ENCODE results near the gene SHISA9. TPM values are rescaled to one million over a fixed set of nuclear protein-coding genes. Genes with fewer than 3 reads are reported as not detected.

The SHISA9 gene
- polyA plus RNA-seq, 3 donors: 0.01 TPM; not detected in 2

GRCh38 chr16:12899529-12900143 is 1.8 kb upstream of the SHISA9 start:
- Histone ChIP-seq H2AFZ (ENCODE audit: insufficient read depth, low read depth, low read length, poor library complexity, severe bottlenecking) (no peak overlapping the region), H3K79me2 (ENCODE audit: insufficient read depth, low read length) (no peaks in the 10 kb centered on the region), H3K9me3 (replicated peaks in 1 of 2; ENCODE audit: control insufficient read depth in 1 of 2, insufficient read depth in 1 of 2, low read length in 2 of 2) (peaks cover 0 to 9% of the 10 kb centered on the region in 2 donors), H3K27ac (ENCODE audit: low read depth in 1 of 2, low read length in 2 of 2) (no peak overlapping the region), H3K36me3 (replicated peaks in 1 of 2; ENCODE audit: control insufficient read depth in 1 of 2, insufficient read depth in 2 of 2, low read length in 2 of 2) (no peaks in the 10 kb centered on the region), H3K4me2 (replicated peaks; ENCODE audit: extremely low read depth, low read length, poor library complexity, severe bottlenecking) (no peak overlapping the region), H3K9ac (ENCODE audit: insufficient read depth, low read length, poor library complexity, severe bottlenecking) (no peak overlapping the region), H3K4me1 (ENCODE audit: control insufficient read depth in 1 of 2, insufficient read depth in 2 of 2, low read length in 2 of 2) (no peaks in the 10 kb centered on the region), H3K4me3 (replicated peaks in 1 of 3; ENCODE audit: low read depth in 2 of 3, low read length in 3 of 3) (no peak overlapping the region), H4K20me1 (ENCODE audit: insufficient read depth, low read length) (no peaks in the 10 kb centered on the region), H3K27me3 (ENCODE audit: control insufficient read depth in 2 of 2, insufficient read depth in 2 of 2, low read length in 2 of 2) (peaks cover 27 to 62% of the 10 kb centered on the region in 2 donors)
- Mint-ChIP-seq H3K27me3 (ENCODE audit: low read depth in 3 of 3) (peaks cover 56 to 68% (median 62%) of the 10 kb centered on the region in 3 donors), H3K27ac (no peak overlapping the region), H3K36me3 (no peaks in the 10 kb centered on the region), H3K4me1 (peaks cover 2% of the 10 kb centered on the region), H3K4me3 (peak overlapping the region in 1 of 2 donors; percentile 77), H3K9me3 (peaks cover 0 to 10% (median 5%) of the 10 kb centered on the region in 7 donors)
- no peak for TF ChIP-seq CTCF (IDR thresholded peaks at IDR 0.05)
- intact Hi-C loops (cut with micrococcal nuclease): no loop called here
- no peak for DNase-seq
- WGBS (ENCODE audit: insufficient coverage): 83% methylated on average over 1 of the region's 6 CpGs

GRCh38 chr16:12900156-12900555 is 1.2 kb upstream of the SHISA9 start:
- peaks cover 57 to 72% (median 67%) of the 10 kb centered on the region in 3 donors for H3K27me3 Mint-ChIP-seq (ENCODE audit: low read depth in 3 of 3)
- H3K36me3 Mint-ChIP-seq: no peaks in the 10 kb centered on the region

More at GRCh38 chr16:12900156-12900555, 1.2 kb upstream of the SHISA9 start:
- Histone ChIP-seq H3K27me3 (ENCODE audit: control insufficient read depth in 2 of 2, insufficient read depth in 2 of 2, low read length in 2 of 2) (peaks cover 27 to 67% of the 10 kb centered on the region in 2 donors), H3K4me3 (replicated peaks in 1 of 3; ENCODE audit: low read depth in 2 of 3, low read length in 3 of 3) (no peak overlapping the region), H3K79me2 (ENCODE audit: insufficient read depth, low read length) (no peaks in the 10 kb centered on the region), H3K4me1 (ENCODE audit: control insufficient read depth in 1 of 2, insufficient read depth in 2 of 2, low read length in 2 of 2) (no peaks in the 10 kb centered on the region), H3K4me2 (replicated peaks; ENCODE audit: extremely low read depth, low read length, poor library complexity, severe bottlenecking) (no peak overlapping the region), H3K9ac (ENCODE audit: insufficient read depth, low read length, poor library complexity, severe bottlenecking) (no peak overlapping the region), H2AFZ (ENCODE audit: insufficient read depth, low read depth, low read length, poor library complexity, severe bottlenecking) (no peak overlapping the region), H3K9me3 (replicated peaks in 1 of 2; ENCODE audit: control insufficient read depth in 1 of 2, insufficient read depth in 1 of 2, low read length in 2 of 2) (peaks cover 0 to 9% of the 10 kb centered on the region in 2 donors), H3K36me3 (replicated peaks in 1 of 2; ENCODE audit: control insufficient read depth in 1 of 2, insufficient read depth in 2 of 2, low read length in 2 of 2) (no peaks in the 10 kb centered on the region), H3K27ac (ENCODE audit: low read depth in 1 of 2, low read length in 2 of 2) (no peak overlapping the region), H4K20me1 (ENCODE audit: insufficient read depth, low read length) (no peaks in the 10 kb centered on the region)
- DNase-seq: no peak
- TF ChIP-seq CTCF (IDR thresholded peaks at IDR 0.05): no peak
- H3K4me3 Mint-ChIP-seq: peak overlapping the region in 1 of 2 donors; percentile 77
- peaks cover 0 to 8% (median 3%) of the 10 kb centered on the region in 7 donors for H3K9me3 Mint-ChIP-seq
- intact Hi-C loops (cut with micrococcal nuclease): no loop called here
- H3K27ac Mint-ChIP-seq: no peak overlapping the region
- H3K4me1 Mint-ChIP-seq: peaks cover 2% of the 10 kb centered on the region
- WGBS (ENCODE audit: insufficient coverage): 0% methylated on average over 1 of the region's 7 CpGs

All from CD14-positive monocyte (primary cell).